Kidney (tissue), 14 donors: Measurements from ENCODE around the gene ABTB2. TPM values are rescaled to one million over a fixed set of nuclear protein-coding genes. Genes with fewer than 3 reads are reported as not detected.
A peak's percentile ranks its signal among the peaks of the same experiment; 100 is the strongest.

Experiments used
- DNase-seq, 5 donors: peaks; one replicate each; pipeline ENCODE4 v3.0.0-alpha.2; 2013 to 2020
- FAIRE-seq: peaks from 2 replicates; lab custom pipeline; 2012; peaks lifted over from hg19 to GRCh38; lab: Jason Lieb, UNC
- H3K27ac ChIP-seq, 2 donors: one replicate each; pipeline ENCODE4 v1.7.0; 2013; ENCODE audit warnings: low read depth in 2 of 2, low read length in 2 of 2, inconsistent platforms in 1 of 2
- H3K27me3 ChIP-seq: one replicate; pipeline ENCODE4 v1.7.1; 2013; ENCODE audit warnings: low read length, inconsistent platforms; ENCODE audit not compliant: control insufficient read depth, insufficient read depth
- H3K36me3 ChIP-seq, 3 donors: one replicate each; pipeline versions ENCODE4 v1.7.0 to v1.7.1; 2013; ENCODE audit warnings: low read length in 3 of 3, control low read depth in 1 of 3, inconsistent platforms in 1 of 3; ENCODE audit not compliant: insufficient read depth in 3 of 3, control insufficient read depth in 2 of 3
- H3K4me1 ChIP-seq, 3 donors: one replicate each; pipeline versions ENCODE4 v1.7.0 to v1.7.1; 2013; ENCODE audit warnings: low read length in 3 of 3, inconsistent platforms in 1 of 3, low read depth in 1 of 3; ENCODE audit not compliant: control insufficient read depth in 2 of 3, insufficient read depth in 2 of 3
- H3K4me3 ChIP-seq, 3 donors: one replicate each; pipeline versions ENCODE4 v1.7.0 to v1.8.1; 2013; ENCODE audit warnings: low read length in 3 of 3, control low read depth in 1 of 3, inconsistent platforms in 1 of 3
- H3K9ac ChIP-seq, 3 donors: one replicate each; pipeline versions ENCODE4 v1.7.0 to v1.7.1; 2013; ENCODE audit warnings: low read length in 3 of 3, control low read depth in 1 of 3, inconsistent platforms in 1 of 3
- H3K9me3 ChIP-seq, 3 donors: one replicate each; pipeline versions ENCODE4 v1.7.0 to v1.7.1; 2013; ENCODE audit warnings: low read length in 3 of 3, control low read depth in 1 of 3, inconsistent platforms in 1 of 3; ENCODE audit not compliant: control insufficient read depth in 2 of 3, insufficient read depth in 1 of 3
- CTCF ChIP-seq: IDR thresholded peaks from 3 replicates; pipeline ENCODE4 v1.5.1; 2012; ENCODE audit warnings: mild to moderate bottlenecking, moderate library complexity, borderline replicate concordance; ENCODE audit not compliant: insufficient read depth; ENCODE audit errors: extremely low read depth
- intact Hi-C: fragments of 100-400 bp; cut with DNase I; formaldehyde crosslinking; loops from one replicate; pipeline ENCODE4 v1.11.1; 2022
- polyA plus RNA-seq: library from polyadenylated mRNA; stranded (reverse); fragments of 350-450 nt; fragmentation: Illumina TruSeq; extraction: RNeasy Lipid Tissue Mini Kit (QIAGEN cat#74804); gene quantifications from one replicate; pipeline ENCODE4 v1.2.3, GENCODE V29; 2014; ENCODE audit warnings: low read depth, low replicate concordance; ENCODE audit not compliant: insufficient read depth
- total RNA-seq: library from RNA; stranded (reverse); fragmentation: NEBNext Ultra II Directional; extraction: Animal tissue kit (Norgen Biotek cat#: 25700); gene quantifications from one replicate; pipeline ENCODE4 v1.2.1, GENCODE V29; 2021
- donor health status: control.
- donor health status: control.
- donor health status: control.
- donor health status: control.
- donor health status: control.
- donor health status: DM: yes; HTN: yes; CAD: no.
- donor health status: Normal renal cell carcinoma (clear cell type).

ABTB2 gene
- total and polyA plus RNA-seq, 2 donors from 2014 or later = 7.6 to 22.1 TPM

- H3K9ac ChIP-seq = peak overlapping the region in 2 of 3 donors; percentile 12 to 15
- peaks cover 0 to 13% (median 13%) of the 10 kb centered on the region in 3 donors for H3K4me1 ChIP-seq
- no peak for FAIRE-seq
- peak in 4 of 5 donors; percentile 69 to 90 (median 82) for DNase-seq
- no peaks in the 10 kb centered on the region for H3K36me3 ChIP-seq
- H3K27me3 ChIP-seq = no peaks in the 10 kb centered on the region
- no peaks in the 10 kb centered on the region for H3K9me3 ChIP-seq
- TF ChIP-seq CTCF = no peak
- H3K4me3 ChIP-seq = no peak overlapping the region
- H3K27ac ChIP-seq = peak overlapping the region; percentile 25 to 67
- intact Hi-C loops = no loop called here
Observed at GRCh38 chr11:34223021-34223813, 134.6 kb downstream of the ABTB2 start.

GRCh38 chr11:34222030-34222429 is 135.8 kb downstream of the ABTB2 start:
- H3K9me3 ChIP-seq = no peaks in the 10 kb centered on the region
- H3K4me3 ChIP-seq = no peak overlapping the region
- no peak for TF ChIP-seq CTCF
- H3K4me1 ChIP-seq = peaks cover 0 to 13% (median 13%) of the 10 kb centered on the region in 3 donors
- FAIRE-seq (no peak), DNase-seq (no peak)
- H3K27me3 ChIP-seq = no peaks in the 10 kb centered on the region
- H3K9ac ChIP-seq = no peak overlapping the region
- intact Hi-C loops = no loop called here
- no peak overlapping the region for H3K27ac ChIP-seq
- H3K36me3 ChIP-seq = no peaks in the 10 kb centered on the region

GRCh38 chr11:34219941-34220370 is 137.9 kb downstream of the ABTB2 start:
- Histone ChIP-seq H3K9ac (no peak overlapping the region), H3K36me3 (no peaks in the 10 kb centered on the region), H3K27me3 (peaks cover 2% of the 10 kb centered on the region), H3K4me3 (no peak overlapping the region), H3K4me1 (peaks cover 0 to 13% (median 13%) of the 10 kb centered on the region in 3 donors), H3K9me3 (no peaks in the 10 kb centered on the region), H3K27ac (no peak overlapping the region)
- no peak for TF ChIP-seq CTCF
- intact Hi-C loops = no loop called here
- no peak for DNase-seq
- FAIRE-seq = no peak
